ENCODE data around the gene NSF.
A peak's percentile ranks its signal among the peaks of the same experiment; 100 is the strongest.
"Not testable (repeated sequence)": the region's sequence is repeated elsewhere in the genome, so short reads cannot be mapped to it uniquely, and the experiment has no call there.

Gene NSF

DNA sequence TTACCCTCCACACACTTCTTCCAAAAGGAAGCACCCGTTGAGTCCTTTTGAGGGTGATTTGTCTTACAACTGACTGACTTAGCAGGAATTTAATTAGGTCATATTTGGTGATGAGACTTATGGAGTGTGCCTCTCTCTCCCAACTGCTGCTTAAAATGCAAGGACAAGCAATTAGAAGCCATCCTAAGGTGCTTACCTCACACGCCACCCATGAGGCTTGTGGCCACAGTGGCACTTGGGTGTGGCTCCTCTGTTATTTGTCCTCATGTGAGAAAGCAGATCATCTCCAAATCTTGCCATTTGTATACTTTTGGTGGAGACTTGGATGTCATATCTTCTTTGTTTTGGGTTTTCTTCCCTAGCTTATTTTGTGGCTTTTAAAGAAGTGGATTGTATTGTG is 166.4 kb downstream of the NSF start:
- H3K4me1 Mint-ChIP-seq: peaks cover 17% of the 10 kb centered on the region
- H3K27me3 Mint-ChIP-seq (ENCODE audit: low read depth): no peaks in the 10 kb centered on the region
- peak overlapping the region in 1 of 3 experiments; percentile 61 for H3K27ac Mint-ChIP-seq
- TF ChIP-seq CTCF (IDR thresholded peaks at IDR 0.05; ENCODE audit: unreplicated experiment in 3 of 3): no peak
- H3K9me3 Mint-ChIP-seq: no peaks in the 10 kb centered on the region
- H3K4me3 Mint-ChIP-seq: no peak overlapping the region
- peaks cover 28% of the 10 kb centered on the region for H3K36me3 Mint-ChIP-seq (ENCODE audit: low read depth)

- not testable (repeated sequence) for H3K4me3 Mint-ChIP-seq; H3K27me3 Mint-ChIP-seq (ENCODE audit: low read depth); H3K9me3 Mint-ChIP-seq
- Mint-ChIP-seq H3K36me3 (ENCODE audit: low read depth) (peaks cover 28% of the 10 kb centered on the region), H3K4me1 (peaks cover 17% of the 10 kb centered on the region), H3K27ac (peak overlapping the region in 1 of 3 experiments; percentile 61)
Observed at GRCh38 chr17:46757588-46757987, 167.1 kb downstream of the NSF start.

DNA sequence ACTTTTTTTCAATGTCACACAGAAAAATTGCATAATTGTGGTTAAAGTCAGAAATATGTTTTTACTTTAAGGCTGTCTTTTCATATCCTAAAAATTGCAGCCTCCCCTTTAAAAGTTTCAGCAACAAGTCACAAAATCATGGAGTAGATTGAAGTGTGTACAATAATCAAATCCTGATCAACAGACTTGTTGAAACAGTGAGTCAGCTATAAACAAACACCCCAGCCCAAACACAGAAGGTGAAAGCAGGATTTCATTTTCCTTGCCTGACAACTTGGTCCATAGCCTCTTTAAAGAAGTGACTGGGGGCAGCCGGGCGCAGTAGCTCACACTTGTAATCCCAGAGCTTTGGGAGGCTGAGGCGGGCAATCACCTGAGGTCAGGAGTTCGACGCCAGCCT is 168.1 kb downstream of the NSF start:
- peaks cover 31% of the 10 kb centered on the region for H3K36me3 Mint-ChIP-seq (ENCODE audit: low read depth)
- H3K4me1 Mint-ChIP-seq: peaks cover 17% of the 10 kb centered on the region
- H3K27ac Mint-ChIP-seq: no peak overlapping the region
- no peaks in the 10 kb centered on the region for H3K27me3 Mint-ChIP-seq (ENCODE audit: low read depth)
- no peak for TF ChIP-seq CTCF (IDR thresholded peaks at IDR 0.05; ENCODE audit: unreplicated experiment in 3 of 3)
- H3K4me3 Mint-ChIP-seq: no peak overlapping the region
- no peaks in the 10 kb centered on the region for H3K9me3 Mint-ChIP-seq

- Mint-ChIP-seq H3K27me3 (ENCODE audit: low read depth) (no peaks in the 10 kb centered on the region), H3K9me3 (no peaks in the 10 kb centered on the region), H3K27ac (no peak overlapping the region), H3K4me1 (peaks cover 17% of the 10 kb centered on the region), H3K4me3 (no peak overlapping the region), H3K36me3 (ENCODE audit: low read depth) (peaks cover 35% of the 10 kb centered on the region)
- TF ChIP-seq CTCF (IDR thresholded peaks at IDR 0.05; ENCODE audit: unreplicated experiment in 3 of 3): no peak
Observed at GRCh38 chr17:46759141-46759540, 168.7 kb downstream of the NSF start.

GRCh38 chr17:46763416-46763815 is 172.9 kb downstream of the NSF start:
- H3K4me3 Mint-ChIP-seq: no peak overlapping the region
- no peaks in the 10 kb centered on the region for H3K27me3 Mint-ChIP-seq (ENCODE audit: low read depth)
- H3K9me3 Mint-ChIP-seq: no peaks in the 10 kb centered on the region
- no peak for TF ChIP-seq CTCF (IDR thresholded peaks at IDR 0.05; ENCODE audit: unreplicated experiment in 3 of 3)
- H3K27ac Mint-ChIP-seq: no peak overlapping the region
- peaks cover 5% of the 10 kb centered on the region for H3K4me1 Mint-ChIP-seq
- H3K36me3 Mint-ChIP-seq (ENCODE audit: low read depth): peaks cover 18% of the 10 kb centered on the region

DNA sequence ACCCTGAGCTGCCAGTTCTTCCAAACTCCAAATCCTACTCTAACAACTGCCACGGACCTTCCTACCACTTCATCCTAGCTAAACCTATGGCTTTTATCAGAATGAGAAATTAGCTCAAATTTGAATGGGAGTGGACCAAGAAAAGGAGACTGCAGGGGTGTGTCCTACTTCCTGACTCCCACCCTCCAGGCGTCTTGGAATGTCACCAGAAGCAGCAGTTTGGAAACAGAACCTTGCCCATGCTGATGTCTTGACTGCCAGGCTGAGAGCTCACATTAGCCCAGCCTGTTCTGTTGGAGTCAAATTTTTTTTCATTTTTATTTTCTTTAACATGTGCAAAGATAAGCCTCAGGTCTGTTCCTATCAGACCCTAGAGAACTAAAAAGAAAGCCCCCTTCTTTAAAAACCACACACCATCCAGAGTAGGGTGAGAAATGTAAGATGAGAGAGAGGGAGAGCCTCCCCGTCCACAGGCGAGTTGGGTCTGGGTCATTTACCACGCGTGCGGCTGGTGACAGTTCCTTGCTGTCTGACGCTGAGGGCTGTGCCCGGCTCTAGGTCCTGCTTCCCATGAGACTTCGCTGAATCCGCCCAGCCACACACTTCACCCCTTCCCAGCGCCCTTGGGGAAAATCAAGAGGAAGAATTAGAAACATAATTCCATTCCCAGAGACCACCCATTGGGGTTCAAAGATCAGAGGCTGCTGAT is 173.7 kb downstream of the NSF start:
- Mint-ChIP-seq H3K27me3 (ENCODE audit: low read depth) (no peaks in the 10 kb centered on the region), H3K27ac (no peak overlapping the region), H3K4me3 (no peak overlapping the region), H3K4me1 (peaks cover 5% of the 10 kb centered on the region), H3K9me3 (no peaks in the 10 kb centered on the region), H3K36me3 (ENCODE audit: low read depth) (peaks cover 15% of the 10 kb centered on the region)
- no peak for TF ChIP-seq CTCF (IDR thresholded peaks at IDR 0.05; ENCODE audit: unreplicated experiment in 3 of 3)
